Measurements from ENCODE around the gene USP32.

Gene USP32

GRCh38 chr17:60149691-60150582 is 242.0 kb downstream of the USP32 start, which contains the start of gene CA4:
Gene CA4, plus strand, starts transcription at chr17:60149973. Its CDS starts 62 bp downstream, at chr17:60150035.
- FAIRE-seq: no peak
- no peak for TF ChIP-seq POLR2AphosphoS5 (IDR thresholded peaks at IDR 0.05; ENCODE audit: low read depth, low read length)
- TF ChIP-seq TAF1 (IDR thresholded peaks at IDR 0.05; ENCODE audit: borderline replicate concordance, low read depth, low read length): no peak
- no peak for TF ChIP-seq POLR2A (IDR thresholded peaks at IDR 0.05; ENCODE audit: low read depth, low read length)
- DNase-seq (ENCODE audit: insufficient read length): no peak

- FAIRE-seq: no peak
- TF ChIP-seq POLR2AphosphoS5 (IDR thresholded peaks at IDR 0.05; ENCODE audit: low read depth, low read length) (no peak), POLR2A (IDR thresholded peaks at IDR 0.05; ENCODE audit: low read depth, low read length) (no peak), TAF1 (IDR thresholded peaks at IDR 0.05; ENCODE audit: borderline replicate concordance, low read depth, low read length) (no peak)
- DNase-seq (ENCODE audit: insufficient read length): no peak
These were observed 243.6 kb downstream of the USP32 start for GRCh38 chr17:60148373-60148772.

- TF ChIP-seq POLR2AphosphoS5 (IDR thresholded peaks at IDR 0.05; ENCODE audit: low read depth, low read length) (no peak), TAF1 (IDR thresholded peaks at IDR 0.05; ENCODE audit: borderline replicate concordance, low read depth, low read length) (no peak), POLR2A (IDR thresholded peaks at IDR 0.05; ENCODE audit: low read depth, low read length) (no peak)
- DNase-seq (ENCODE audit: insufficient read length) (no peak), FAIRE-seq (no peak)
These were observed 244.2 kb downstream of the USP32 start for GRCh38 chr17:60147553-60148223.

- DNase-seq (ENCODE audit: insufficient read length) (no peak), FAIRE-seq (no peak)
- TF ChIP-seq POLR2AphosphoS5 (IDR thresholded peaks at IDR 0.05; ENCODE audit: low read depth, low read length) (no peak), POLR2A (IDR thresholded peaks at IDR 0.05; ENCODE audit: low read depth, low read length) (no peak), TAF1 (IDR thresholded peaks at IDR 0.05; ENCODE audit: borderline replicate concordance, low read depth, low read length) (no peak)
These were observed 245.7 kb downstream of the USP32 start for GRCh38 chr17:60146206-60146605.

GRCh38 chr17:60145006-60145935 is 246.7 kb downstream of the USP32 start:
- FAIRE-seq (no peak), DNase-seq (ENCODE audit: insufficient read length) (no peak)
- no peak for TF ChIP-seq POLR2A (IDR thresholded peaks at IDR 0.05; ENCODE audit: low read depth, low read length)
- no peak for TF ChIP-seq TAF1 (IDR thresholded peaks at IDR 0.05; ENCODE audit: borderline replicate concordance, low read depth, low read length)
- no peak for TF ChIP-seq POLR2AphosphoS5 (IDR thresholded peaks at IDR 0.05; ENCODE audit: low read depth, low read length)

GRCh38 chr17:60142872-60143499 is 248.9 kb downstream of the USP32 start:
- no peak for DNase-seq (ENCODE audit: insufficient read length)
- TF ChIP-seq TAF1 (IDR thresholded peaks at IDR 0.05; ENCODE audit: borderline replicate concordance, low read depth, low read length) (no peak), POLR2A (IDR thresholded peaks at IDR 0.05; ENCODE audit: low read depth, low read length) (no peak), POLR2AphosphoS5 (IDR thresholded peaks at IDR 0.05; ENCODE audit: low read depth, low read length) (no peak)
- FAIRE-seq: peak; percentile 94

GRCh38 chr17:60141111-60142018 is 250.6 kb downstream of the USP32 start:
- TF ChIP-seq POLR2A (IDR thresholded peaks at IDR 0.05; ENCODE audit: low read depth, low read length): no peak
- no peak for TF ChIP-seq TAF1 (IDR thresholded peaks at IDR 0.05; ENCODE audit: borderline replicate concordance, low read depth, low read length)
- no peak for TF ChIP-seq POLR2AphosphoS5 (IDR thresholded peaks at IDR 0.05; ENCODE audit: low read depth, low read length)
- DNase-seq (ENCODE audit: insufficient read length): no peak
- no peak for FAIRE-seq

GRCh38 chr17:60139438-60140285 is 252.3 kb downstream of the USP32 start:
- FAIRE-seq (no peak), DNase-seq (ENCODE audit: insufficient read length) (no peak)
- TF ChIP-seq POLR2A (IDR thresholded peaks at IDR 0.05; ENCODE audit: low read depth, low read length): no peak
- TF ChIP-seq POLR2AphosphoS5 (IDR thresholded peaks at IDR 0.05; ENCODE audit: low read depth, low read length): no peak
- TF ChIP-seq TAF1 (IDR thresholded peaks at IDR 0.05; ENCODE audit: borderline replicate concordance, low read depth, low read length): no peak

All from GM12892 (cell line).